ENCODE measurements around the gene LGALS4.
"Not testable (repeated sequence)": the region's sequence is repeated elsewhere in the genome, so short reads cannot be mapped to it uniquely, and the experiment has no call there.

Gene LGALS4, protein sequence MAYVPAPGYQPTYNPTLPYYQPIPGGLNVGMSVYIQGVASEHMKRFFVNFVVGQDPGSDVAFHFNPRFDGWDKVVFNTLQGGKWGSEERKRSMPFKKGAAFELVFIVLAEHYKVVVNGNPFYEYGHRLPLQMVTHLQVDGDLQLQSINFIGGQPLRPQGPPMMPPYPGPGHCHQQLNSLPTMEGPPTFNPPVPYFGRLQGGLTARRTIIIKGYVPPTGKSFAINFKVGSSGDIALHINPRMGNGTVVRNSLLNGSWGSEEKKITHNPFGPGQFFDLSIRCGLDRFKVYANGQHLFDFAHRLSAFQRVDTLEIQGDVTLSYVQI

DNA sequence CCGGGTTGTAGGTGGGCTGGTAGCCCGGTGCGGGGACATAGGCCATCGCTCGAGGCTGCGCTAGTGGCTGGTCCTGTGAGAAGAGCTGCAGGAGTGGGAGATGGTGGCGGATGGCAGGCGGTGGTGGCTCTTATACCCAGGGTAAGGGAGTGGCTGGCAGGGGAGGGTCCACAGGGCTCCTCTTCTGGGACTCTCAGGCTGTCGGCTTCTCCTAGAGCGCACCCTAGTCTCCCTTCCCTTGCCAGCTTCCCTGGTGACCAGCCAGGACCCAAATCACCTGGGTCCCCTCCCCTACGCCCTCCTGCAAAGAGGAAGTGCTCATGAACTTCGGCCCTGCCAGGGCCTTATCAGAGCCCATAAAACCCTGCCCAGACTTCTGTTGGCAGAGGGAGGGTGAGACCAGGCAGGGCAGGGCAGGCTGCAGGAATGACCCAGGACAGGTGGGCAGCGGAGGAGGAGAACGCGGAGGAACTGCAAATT, at the start of gene LGALS4:
LGALS4 (minus strand) TSS at position 105 of the 480 bp plus-strand sequence; CDS start at position 46, 59 bp downstream.
- H3K4me3 ChIP-seq (ENCODE audit: low read depth, low read length) = no peak within 1 kb of the TSS
- TF ChIP-seq, protein P1, sequence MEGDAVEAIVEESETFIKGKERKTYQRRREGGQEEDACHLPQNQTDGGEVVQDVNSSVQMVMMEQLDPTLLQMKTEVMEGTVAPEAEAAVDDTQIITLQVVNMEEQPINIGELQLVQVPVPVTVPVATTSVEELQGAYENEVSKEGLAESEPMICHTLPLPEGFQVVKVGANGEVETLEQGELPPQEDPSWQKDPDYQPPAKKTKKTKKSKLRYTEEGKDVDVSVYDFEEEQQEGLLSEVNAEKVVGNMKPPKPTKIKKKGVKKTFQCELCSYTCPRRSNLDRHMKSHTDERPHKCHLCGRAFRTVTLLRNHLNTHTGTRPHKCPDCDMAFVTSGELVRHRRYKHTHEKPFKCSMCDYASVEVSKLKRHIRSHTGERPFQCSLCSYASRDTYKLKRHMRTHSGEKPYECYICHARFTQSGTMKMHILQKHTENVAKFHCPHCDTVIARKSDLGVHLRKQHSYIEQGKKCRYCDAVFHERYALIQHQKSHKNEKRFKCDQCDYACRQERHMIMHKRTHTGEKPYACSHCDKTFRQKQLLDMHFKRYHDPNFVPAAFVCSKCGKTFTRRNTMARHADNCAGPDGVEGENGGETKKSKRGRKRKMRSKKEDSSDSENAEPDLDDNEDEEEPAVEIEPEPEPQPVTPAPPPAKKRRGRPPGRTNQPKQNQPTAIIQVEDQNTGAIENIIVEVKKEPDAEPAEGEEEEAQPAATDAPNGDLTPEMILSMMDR (IDR thresholded peaks at IDR 0.05; ENCODE audit: control insufficient read depth, extremely low read depth, insufficient read depth) = no peak
- peak; percentile 33 for DNase-seq (ENCODE audit: low read depth)

DNA sequence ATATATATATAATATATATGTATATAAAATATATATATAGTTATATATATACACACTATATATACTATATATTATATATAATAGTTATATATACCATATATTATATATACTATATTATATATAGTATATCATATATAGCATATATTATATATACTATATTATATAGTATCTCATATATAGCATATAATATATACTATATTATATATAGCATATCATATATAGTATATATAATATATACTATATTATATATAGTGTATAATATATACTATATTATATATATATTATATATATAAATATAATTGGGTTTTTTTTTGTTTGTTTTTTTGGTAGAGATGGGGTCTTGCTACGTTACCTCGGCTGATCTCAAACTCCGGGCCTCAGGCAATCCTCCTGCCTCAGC, 48.6 kb upstream of the LGALS4 start:
- H3K4me3 ChIP-seq (ENCODE audit: low read depth, low read length) = no peak overlapping the region
- no peak for DNase-seq (ENCODE audit: low read depth)
- TF ChIP-seq, protein P1 (IDR thresholded peaks at IDR 0.05; ENCODE audit: control insufficient read depth, extremely low read depth, insufficient read depth) = no peak

DNA sequence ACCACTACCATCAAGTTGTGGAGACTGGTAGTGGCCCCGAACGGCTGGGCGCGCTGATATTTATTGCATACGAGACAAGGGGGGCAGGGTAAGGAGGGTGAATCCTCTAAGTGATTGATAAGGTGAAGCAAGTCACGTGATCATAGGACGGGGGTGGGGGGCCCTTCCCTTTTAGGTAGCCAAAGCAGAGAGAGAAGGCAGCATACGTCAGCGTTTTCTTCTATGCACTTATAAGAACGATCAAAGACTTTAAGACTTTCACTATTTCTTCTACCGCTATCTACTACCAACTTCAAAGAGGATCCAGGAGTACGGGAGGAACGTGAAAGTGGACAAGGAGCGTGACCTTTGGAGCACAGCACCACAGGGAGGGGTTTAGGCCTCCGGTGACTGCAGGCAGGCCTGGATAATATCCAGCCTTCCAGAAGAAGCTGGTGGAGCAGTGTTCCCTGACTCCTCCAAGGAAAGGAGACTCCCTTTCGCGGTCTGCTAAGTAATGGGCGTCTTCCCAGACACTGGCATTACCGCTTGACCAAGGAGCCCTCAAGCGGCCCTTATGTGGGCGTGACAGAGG, 47.0 kb upstream of the LGALS4 start:
- not testable (repeated sequence) for H3K4me3 ChIP-seq (ENCODE audit: low read depth, low read length); DNase-seq (ENCODE audit: low read depth)

DNA sequence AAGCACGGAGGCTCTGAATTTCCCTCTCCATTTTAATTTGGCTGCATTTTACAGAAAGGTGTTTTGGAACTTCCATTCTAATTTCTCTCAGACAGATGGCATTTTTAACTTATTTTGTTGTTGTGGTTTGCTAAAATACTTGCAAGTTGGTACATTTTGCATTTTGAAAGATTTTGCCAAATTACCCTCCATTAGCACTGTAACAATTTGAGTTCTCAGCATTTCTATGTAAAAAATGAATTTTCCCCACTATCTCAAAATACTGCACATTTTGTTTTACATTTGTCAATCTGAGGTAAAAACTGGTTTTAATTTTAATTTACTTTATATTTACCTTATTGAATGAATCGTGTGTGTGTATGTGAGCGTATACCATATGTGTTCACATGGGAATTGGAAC, 44.1 kb upstream of the LGALS4 start:
- H3K4me3 ChIP-seq (ENCODE audit: low read depth, low read length) = no peak overlapping the region
- TF ChIP-seq, protein P1 (IDR thresholded peaks at IDR 0.05; ENCODE audit: control insufficient read depth, extremely low read depth, insufficient read depth) = no peak
- no peak for DNase-seq (ENCODE audit: low read depth)

DNA sequence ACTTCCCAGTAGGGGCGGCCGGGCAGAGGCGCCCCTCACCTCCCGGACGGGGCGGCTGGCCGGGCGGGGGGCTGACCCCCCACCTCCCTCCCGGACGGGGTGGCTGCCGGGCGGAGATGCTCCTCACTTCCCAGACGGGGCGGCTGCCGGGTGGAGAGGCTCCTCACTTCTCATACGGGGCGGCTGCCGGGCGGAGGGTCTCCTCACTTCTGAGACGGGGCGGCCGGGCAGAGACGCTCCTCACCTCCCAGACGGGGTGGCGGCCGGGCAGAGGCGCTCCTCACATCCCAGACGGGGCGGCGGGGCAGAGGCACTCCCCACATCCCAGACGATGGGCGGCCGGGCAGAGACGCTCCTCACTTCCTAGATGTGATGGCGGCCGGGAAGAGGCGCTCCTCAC, 43.0 kb upstream of the LGALS4 start:
- not testable (repeated sequence) for H3K4me3 ChIP-seq (ENCODE audit: low read depth, low read length); DNase-seq (ENCODE audit: low read depth)

DNA sequence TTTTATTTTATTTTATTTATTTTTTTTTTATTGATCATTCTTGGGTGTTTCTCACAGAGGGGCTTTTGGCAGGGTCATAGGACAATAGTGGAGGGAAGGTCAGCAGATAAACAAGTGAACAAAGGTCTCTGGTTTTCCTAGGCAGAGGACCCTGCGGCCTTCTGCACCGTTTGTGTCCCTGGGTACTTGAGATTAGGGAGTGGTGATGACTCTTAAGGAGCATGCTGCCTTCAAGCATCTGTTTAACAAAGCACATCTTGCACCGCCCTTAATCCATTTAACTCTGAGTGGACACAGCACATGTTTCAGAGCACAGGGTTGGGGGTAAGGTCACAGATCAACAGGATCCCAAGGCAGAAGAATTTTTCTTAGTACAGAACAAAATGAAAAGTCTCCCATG, 42.2 kb upstream of the LGALS4 start:
- not testable (repeated sequence) for DNase-seq (ENCODE audit: low read depth); H3K4me3 ChIP-seq (ENCODE audit: low read depth, low read length)

DNA sequence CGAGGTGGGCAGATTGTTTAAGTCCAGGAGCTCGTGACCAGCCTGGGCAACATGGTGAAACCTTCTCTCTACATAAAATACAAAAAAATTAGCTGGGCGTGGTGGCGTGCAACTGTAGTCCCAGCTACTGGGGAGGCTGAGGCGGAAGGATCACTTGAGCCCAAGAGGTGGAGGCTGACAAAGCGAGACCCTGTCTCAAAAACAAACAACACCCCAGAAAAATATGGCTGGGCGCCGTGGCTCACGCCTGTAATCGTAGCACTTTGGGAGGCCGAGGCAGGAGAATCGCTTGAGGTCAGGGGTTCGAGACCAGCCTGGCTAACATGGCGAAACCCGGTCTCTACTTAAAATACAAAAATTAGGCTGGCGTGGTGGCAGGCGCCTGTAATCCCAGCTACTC, 40.5 kb upstream of the LGALS4 start:
- TF ChIP-seq, protein P1 (IDR thresholded peaks at IDR 0.05; ENCODE audit: control insufficient read depth, extremely low read depth, insufficient read depth) = no peak
- DNase-seq (ENCODE audit: low read depth) = no peak
- H3K4me3 ChIP-seq (ENCODE audit: low read depth, low read length) = peak overlapping the region; percentile 65

DNA sequence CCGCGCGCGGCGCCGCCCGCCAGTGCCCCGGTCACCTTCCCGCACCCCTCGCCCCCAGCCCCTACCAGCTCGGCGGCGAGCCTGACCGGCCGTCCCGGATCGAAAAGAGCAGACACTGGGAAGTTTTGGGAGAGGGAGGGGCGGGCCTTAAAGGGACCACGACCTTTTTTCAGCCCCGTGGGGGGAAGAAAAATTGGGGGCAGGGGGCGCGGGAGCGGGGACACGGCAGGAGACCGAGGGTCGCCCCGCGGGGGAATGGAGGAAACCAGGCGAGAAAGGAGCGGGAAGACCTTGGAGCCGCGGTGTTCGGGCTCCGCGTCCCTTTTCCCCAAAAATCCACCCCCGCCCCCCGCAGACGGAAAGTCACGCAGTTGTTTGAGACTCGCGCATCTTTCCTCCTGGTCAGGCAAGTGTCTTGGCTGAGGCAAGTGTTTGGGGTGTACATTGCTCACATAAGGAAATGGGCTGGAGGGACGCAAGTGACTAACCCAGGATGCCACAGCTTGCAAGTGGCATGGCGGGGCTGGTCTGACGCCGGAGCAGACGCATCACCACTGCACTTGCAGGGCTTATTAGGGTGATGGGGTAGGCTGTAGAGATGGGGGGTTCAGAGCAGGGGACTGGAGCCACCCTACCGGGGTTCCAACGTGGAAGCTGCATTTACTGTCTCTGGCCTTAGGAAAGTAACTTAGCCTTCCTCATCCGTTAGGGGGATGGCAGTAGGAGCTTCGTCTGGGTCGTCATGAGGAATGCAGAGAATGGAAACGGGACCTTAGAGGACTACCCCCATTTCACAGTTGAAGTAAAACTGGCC, 39.7 kb upstream of the LGALS4 start:
- DNase-seq (ENCODE audit: low read depth) = no peak
- TF ChIP-seq, protein P1 (IDR thresholded peaks at IDR 0.05; ENCODE audit: control insufficient read depth, extremely low read depth, insufficient read depth) = no peak
- peak overlapping the region; percentile 65 for H3K4me3 ChIP-seq (ENCODE audit: low read depth, low read length)

Data from LNCaP clone FGC (cell line).